Measurements from ENCODE around the gene UNC5B.

GRCh38 chr10:71273506-71273905, 61.1 kb downstream of the UNC5B start:
- TF ChIP-seq CTCF (IDR thresholded peaks at IDR 0.05), result no peak
- no peak for TF ChIP-seq POLR2A (IDR thresholded peaks at IDR 0.05)
